Measurements from ENCODE around the gene MIPOL1. TPM values are rescaled to one million over a fixed set of nuclear protein-coding genes. Genes with fewer than 3 reads are reported as not detected.

MIPOL1 gene, protein sequence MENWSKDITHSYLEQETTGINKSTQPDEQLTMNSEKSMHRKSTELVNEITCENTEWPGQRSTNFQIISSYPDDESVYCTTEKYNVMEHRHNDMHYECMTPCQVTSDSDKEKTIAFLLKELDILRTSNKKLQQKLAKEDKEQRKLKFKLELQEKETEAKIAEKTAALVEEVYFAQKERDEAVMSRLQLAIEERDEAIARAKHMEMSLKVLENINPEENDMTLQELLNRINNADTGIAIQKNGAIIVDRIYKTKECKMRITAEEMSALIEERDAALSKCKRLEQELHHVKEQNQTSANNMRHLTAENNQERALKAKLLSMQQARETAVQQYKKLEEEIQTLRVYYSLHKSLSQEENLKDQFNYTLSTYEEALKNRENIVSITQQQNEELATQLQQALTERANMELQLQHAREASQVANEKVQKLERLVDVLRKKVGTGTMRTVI
- total RNA-seq: 10 to 100 TPM; 17.0 to 43.4 (median 30.2) TPM

DNA sequence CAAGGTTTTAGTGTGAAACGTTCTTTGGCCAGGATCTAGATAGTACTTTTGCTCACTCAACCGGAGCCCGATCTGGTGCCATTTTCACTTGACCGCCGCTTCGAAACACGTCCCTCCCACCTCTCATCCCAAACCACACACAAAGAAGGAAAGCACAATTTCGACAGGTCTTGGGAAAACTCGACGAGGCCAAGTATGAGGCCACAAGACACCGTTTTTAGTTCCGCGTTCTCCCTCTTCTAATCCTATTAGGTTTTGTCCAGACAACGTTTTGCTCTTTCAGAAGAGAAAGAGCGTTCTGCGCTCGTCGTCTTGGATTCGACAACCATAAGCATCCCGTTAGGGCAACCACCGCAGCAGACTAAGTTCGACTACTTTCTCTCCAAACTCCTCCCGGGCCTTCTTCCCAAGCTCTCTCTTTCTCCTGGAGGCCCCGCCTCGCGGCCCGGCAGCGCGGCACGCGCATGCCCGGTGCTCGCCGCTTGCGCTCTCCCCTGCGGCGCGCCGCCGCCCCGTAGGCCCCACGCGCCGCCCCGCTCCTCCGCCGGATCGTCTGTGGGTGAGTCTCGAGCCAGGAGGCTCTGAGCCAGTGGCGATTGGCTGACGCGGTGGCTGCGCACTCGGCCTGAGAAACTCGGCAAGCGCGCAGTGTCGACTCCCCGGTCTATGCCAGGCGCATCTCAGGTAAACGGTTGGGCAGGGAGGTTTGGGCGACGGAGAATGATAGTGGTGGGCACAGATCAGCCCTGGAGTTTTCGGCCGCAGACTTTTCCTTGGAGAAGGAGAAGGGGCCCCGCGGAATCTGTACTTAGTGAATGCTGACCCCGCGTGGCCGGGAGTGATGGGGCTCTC, at the start of gene MIPOL1:
Gene MIPOL1, plus strand, starts transcription at position 517 of the 852 bp plus-strand sequence. CDS start 49,952 bp downstream, outside the sequence.
- Histone ChIP-seq H3K36me3 (no peaks in the 10 kb centered on the region), H3K27me3 (no peaks in the 10 kb centered on the region), H3K27ac (peak within 1 kb of the TSS; percentile 83 to 93 (median 92)), H3K9me3 (no peaks in the 10 kb centered on the region), H3K4me3 (replicated peaks in 1 of 3) (peak within 1 kb of the TSS; percentile 31 to 43 (median 33)), H3K4me1 (peaks cover 0 to 5% of the 10 kb centered on the region in 2 donors)
- peak; percentile 85 to 88 for DNase-seq
- 1 to 3% methylated on average over 44 to 59 of the region's 70 CpGs for WGBS, 2 donors
- intact Hi-C loops (cut with DNase I): no loop called here
- TF ChIP-seq POLR2A (IDR thresholded peaks at IDR 0.05): peak in 1 of 2 donors; percentile 75
- TF ChIP-seq, protein P1, sequence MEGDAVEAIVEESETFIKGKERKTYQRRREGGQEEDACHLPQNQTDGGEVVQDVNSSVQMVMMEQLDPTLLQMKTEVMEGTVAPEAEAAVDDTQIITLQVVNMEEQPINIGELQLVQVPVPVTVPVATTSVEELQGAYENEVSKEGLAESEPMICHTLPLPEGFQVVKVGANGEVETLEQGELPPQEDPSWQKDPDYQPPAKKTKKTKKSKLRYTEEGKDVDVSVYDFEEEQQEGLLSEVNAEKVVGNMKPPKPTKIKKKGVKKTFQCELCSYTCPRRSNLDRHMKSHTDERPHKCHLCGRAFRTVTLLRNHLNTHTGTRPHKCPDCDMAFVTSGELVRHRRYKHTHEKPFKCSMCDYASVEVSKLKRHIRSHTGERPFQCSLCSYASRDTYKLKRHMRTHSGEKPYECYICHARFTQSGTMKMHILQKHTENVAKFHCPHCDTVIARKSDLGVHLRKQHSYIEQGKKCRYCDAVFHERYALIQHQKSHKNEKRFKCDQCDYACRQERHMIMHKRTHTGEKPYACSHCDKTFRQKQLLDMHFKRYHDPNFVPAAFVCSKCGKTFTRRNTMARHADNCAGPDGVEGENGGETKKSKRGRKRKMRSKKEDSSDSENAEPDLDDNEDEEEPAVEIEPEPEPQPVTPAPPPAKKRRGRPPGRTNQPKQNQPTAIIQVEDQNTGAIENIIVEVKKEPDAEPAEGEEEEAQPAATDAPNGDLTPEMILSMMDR (IDR thresholded peaks at IDR 0.05): peak in 3 of 6 experiments; percentile 32 to 43 (median 42)

DNA sequence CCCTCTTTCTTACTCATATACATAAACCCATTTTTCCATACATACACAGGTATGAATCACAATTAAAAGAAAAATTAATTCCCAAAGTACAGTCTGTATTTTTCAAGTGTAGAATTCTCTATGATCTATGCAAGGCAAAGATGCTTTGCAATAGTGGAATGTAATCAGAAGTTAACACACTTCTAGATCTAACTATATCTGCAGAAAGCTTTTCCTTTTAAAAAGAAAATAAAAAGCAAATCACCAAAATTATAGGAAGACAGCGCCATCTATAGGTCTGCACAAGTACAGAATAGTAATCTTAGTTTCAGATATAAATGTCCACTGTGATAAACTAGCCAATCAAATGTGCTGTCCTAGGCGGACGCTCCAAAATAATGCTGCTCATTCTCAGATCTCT, 47.3 kb upstream of the MIPOL1 start:
- intact Hi-C loops (cut with DNase I): no loop called here
- Histone ChIP-seq H3K9me3 (no peaks in the 10 kb centered on the region), H3K27ac (no peak overlapping the region), H3K4me1 (no peaks in the 10 kb centered on the region), H3K27me3 (no peaks in the 10 kb centered on the region), H3K36me3 (no peaks in the 10 kb centered on the region), H3K4me3 (replicated peaks in 1 of 3) (no peak overlapping the region)
- 1% methylated on average over 3 of the region's 3 CpGs for WGBS, 2 donors
- DNase-seq: no peak
- TF ChIP-seq POLR2A (IDR thresholded peaks at IDR 0.05): no peak
- TF ChIP-seq, protein P1 (IDR thresholded peaks at IDR 0.05): peak; percentile 13 to 68 (median 66)

DNA sequence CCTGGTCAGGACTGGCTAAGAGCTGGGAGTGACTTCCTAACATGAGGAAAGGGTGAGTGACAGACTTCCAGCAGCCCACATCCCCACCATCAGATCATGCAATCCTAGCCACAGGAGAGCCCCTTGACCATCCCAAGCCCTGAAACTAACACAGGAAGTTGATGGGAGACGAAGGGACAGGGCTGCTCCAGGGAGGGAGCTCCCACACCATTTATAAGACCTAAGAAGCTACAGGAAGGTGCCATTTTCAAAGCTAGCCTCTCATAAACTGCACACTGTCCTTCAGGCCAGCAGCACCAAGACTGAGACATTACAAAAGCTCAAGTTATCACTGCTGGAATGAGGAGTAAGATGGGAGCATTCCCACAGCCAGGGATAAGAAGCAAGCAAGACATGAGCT, 44.7 kb upstream of the MIPOL1 start:
- no peak for TF ChIP-seq POLR2A (IDR thresholded peaks at IDR 0.05)
- TF ChIP-seq, protein P1 (IDR thresholded peaks at IDR 0.05): no peak
- intact Hi-C loops (cut with DNase I): no loop called here
- Histone ChIP-seq H3K4me3 (replicated peaks in 1 of 3) (no peak overlapping the region), H3K9me3 (no peaks in the 10 kb centered on the region), H3K27ac (no peak overlapping the region), H3K27me3 (no peaks in the 10 kb centered on the region), H3K36me3 (no peaks in the 10 kb centered on the region), H3K4me1 (no peaks in the 10 kb centered on the region)
- DNase-seq: no peak
- WGBS, 2 donors: 50 to 55% methylated on average over 1 of the region's 1 CpG

DNA sequence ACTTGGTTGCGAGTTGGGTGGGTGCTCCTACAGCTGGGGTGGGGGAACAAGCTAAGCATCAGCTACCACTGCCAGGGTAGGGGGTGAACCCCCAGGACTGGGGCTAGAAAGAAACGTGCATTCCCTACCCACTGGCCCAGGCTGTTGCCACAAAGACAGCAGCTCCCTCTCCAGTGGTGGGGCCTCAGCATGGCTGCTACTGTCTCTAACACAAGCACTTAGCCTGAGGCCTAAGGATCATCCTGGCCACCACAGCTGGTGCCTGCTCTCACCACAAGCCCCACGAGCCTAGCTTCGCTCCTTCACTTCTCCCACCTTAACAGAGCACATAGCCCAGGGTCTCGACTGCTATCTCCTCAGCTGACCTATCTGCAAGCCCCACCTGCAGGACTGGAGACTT, 44.3 kb upstream of the MIPOL1 start:
- Histone ChIP-seq H3K4me1 (no peaks in the 10 kb centered on the region), H3K4me3 (replicated peaks in 1 of 3) (no peak overlapping the region), H3K27ac (no peak overlapping the region), H3K27me3 (no peaks in the 10 kb centered on the region), H3K36me3 (no peaks in the 10 kb centered on the region), H3K9me3 (no peaks in the 10 kb centered on the region)
- TF ChIP-seq, protein P1 (IDR thresholded peaks at IDR 0.05): no peak
- TF ChIP-seq POLR2A (IDR thresholded peaks at IDR 0.05): no peak
- intact Hi-C loops (cut with DNase I): no loop called here
- DNase-seq: no peak
- WGBS, 2 donors: 86 to 90% methylated on average over 5 of the region's 5 CpGs
